Fibroblast of villous mesenchyme (primary cell): ENCODE results near the gene CSTPP1. TPM values are rescaled to one million over a fixed set of nuclear protein-coding genes. Genes with fewer than 3 reads are reported as not detected.

Experiments
- DNase-seq: peaks from one replicate; pipeline ENCODE4 v3.0.0-alpha.2; 2010; ENCODE audit warnings: low read depth
- H3K4me3 ChIP-seq: 2 replicates; pipeline ENCODE4 v1.5.1; 2011; ENCODE audit warnings: low read depth, mild to moderate bottlenecking, low read length
- total RNA-seq: library from RNA; depleted of rRNA; stranded (reverse); fragments of >200 nt; gene quantifications from 2 replicates; pipeline ENCODE4 v1.2.3, GENCODE V29; 2012
- TF ChIP-seq, protein P1 (sequence below): IDR thresholded peaks from 2 replicates; pipeline ENCODE4 v1.5.1; 2012; ENCODE audit warnings: low read depth, mild to moderate bottlenecking, low read length; ENCODE audit not compliant: insufficient read depth

CSTPP1 gene
- total RNA-seq, 1 donor: 30.2 TPM

GRCh38 chr11:47178737-47179654, 242.4 kb downstream of the CSTPP1 start:
- TF ChIP-seq, protein P1, sequence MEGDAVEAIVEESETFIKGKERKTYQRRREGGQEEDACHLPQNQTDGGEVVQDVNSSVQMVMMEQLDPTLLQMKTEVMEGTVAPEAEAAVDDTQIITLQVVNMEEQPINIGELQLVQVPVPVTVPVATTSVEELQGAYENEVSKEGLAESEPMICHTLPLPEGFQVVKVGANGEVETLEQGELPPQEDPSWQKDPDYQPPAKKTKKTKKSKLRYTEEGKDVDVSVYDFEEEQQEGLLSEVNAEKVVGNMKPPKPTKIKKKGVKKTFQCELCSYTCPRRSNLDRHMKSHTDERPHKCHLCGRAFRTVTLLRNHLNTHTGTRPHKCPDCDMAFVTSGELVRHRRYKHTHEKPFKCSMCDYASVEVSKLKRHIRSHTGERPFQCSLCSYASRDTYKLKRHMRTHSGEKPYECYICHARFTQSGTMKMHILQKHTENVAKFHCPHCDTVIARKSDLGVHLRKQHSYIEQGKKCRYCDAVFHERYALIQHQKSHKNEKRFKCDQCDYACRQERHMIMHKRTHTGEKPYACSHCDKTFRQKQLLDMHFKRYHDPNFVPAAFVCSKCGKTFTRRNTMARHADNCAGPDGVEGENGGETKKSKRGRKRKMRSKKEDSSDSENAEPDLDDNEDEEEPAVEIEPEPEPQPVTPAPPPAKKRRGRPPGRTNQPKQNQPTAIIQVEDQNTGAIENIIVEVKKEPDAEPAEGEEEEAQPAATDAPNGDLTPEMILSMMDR: no peak
- no peak for DNase-seq
- H3K4me3 ChIP-seq: no peak overlapping the region

GRCh38 chr11:47179655-47179991, 243.1 kb downstream of the CSTPP1 start:
- peak; percentile 42 for DNase-seq
- no peak overlapping the region for H3K4me3 ChIP-seq
- TF ChIP-seq, protein P1: peak; percentile 72

DNA sequence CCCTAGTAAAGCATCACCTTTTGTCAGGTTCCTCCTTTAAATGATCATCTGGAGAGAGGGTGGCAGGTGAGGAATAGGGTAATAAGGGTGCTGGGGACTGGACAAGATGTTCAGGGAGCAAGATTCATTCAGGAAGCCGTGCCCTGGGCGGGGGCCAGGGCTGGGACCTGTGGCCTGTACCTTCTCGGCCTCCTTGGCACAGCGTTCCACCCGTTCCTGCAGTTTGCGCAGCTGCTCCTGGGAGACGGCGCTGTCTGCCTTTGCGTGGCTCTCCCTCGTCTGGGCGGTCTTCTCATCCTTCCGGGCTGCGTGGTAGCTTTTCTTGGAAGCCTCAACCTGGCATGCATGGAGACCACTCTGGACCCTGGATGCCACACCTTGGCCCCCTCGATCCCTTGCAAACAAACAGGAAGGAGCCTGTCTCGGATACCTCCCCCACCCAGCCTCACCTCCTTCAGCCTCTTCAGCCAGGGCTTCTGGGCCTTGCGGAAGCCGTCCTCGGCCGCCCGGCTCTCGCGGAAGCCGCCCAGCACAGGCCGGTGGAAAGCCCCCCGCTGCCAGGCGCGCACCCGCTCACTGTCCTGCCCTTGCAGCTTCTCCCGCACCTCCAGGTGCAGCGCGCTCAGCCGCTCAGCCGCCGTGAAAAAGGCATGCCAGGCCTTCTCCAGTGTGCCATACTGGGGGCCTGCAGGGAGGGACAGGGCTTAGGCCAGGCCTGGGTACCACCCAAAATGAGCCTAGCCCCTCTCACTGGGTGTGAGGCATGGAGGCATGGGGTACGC, 243.6 kb downstream of the CSTPP1 start:
- TF ChIP-seq, protein P1: no peak
- no peak overlapping the region for H3K4me3 ChIP-seq
- no peak for DNase-seq

DNA sequence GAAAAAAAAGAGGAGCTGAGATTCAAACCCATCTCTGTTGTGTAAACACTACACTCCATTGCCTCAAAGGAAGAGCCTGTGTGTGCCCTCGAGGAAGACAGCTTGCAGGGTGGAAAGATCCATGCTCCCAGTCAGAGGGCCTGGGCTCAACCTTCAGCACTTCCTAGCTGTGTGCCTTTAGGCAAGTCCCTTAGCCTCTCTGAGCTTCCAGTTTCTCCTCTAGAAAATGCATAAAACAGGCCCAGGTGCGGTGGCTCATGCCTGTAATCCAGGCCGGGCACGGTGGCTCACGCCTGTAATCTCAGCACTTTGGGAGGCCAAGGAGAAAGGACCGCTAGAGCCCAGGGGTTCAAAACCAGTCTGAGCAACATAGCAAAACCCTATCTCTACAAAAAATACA, 244.7 kb downstream of the CSTPP1 start:
- TF ChIP-seq, protein P1: no peak
- H3K4me3 ChIP-seq: no peak overlapping the region
- DNase-seq: no peak

DNA sequence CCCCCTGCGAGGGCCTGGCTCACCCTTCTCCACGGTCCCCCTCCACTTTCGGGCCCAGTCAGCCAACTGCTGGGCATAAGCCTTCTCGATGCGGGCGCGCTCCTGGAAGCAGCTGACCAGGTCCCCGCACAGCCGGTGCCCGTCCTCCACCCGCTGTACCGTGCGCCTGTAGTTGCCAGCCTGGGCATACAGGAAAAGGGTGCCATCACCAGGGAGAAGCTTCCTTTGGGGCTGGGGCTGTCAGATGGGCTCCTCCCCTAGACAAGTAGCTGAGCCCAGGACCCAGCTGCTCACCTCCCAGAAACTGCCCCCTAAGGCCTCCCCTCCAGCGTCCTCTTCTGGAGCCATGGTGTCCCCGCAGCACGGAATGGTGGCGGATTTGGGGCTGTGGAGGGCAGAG, 245.8 kb downstream of the CSTPP1 start:
- H3K4me3 ChIP-seq: no peak overlapping the region
- DNase-seq: no peak
- TF ChIP-seq, protein P1: no peak

GRCh38 chr11:47183031-47183856, 246.7 kb downstream of the CSTPP1 start:
- TF ChIP-seq, protein P1: no peak
- DNase-seq: no peak

More at GRCh38 chr11:47183031-47183856, 246.7 kb downstream of the CSTPP1 start:
- no peak overlapping the region for H3K4me3 ChIP-seq
